ENCODE data around the gene SIPA1L3.

SIPA1L3 gene

GRCh38 chr19:37893845-37894575, 13.0 kb upstream of the SIPA1L3 start:
- H3K27ac ChIP-seq (ENCODE audit: low read length), result no peak overlapping the region
- H2AFZ ChIP-seq (ENCODE audit: low read length), result no peak overlapping the region
- no peaks in the 10 kb centered on the region for H3K36me3 ChIP-seq (replicated peaks; ENCODE audit: insufficient read depth, low read length)
- no peak overlapping the region for H3K9ac ChIP-seq (ENCODE audit: low read length)
- no peaks in the 10 kb centered on the region for H3K79me2 ChIP-seq (ENCODE audit: low read length)
- no peaks in the 10 kb centered on the region for H4K20me1 ChIP-seq (ENCODE audit: insufficient read depth, low read length)
- no peak overlapping the region for H3K4me2 ChIP-seq (ENCODE audit: low read depth, low read length)
- H3K27me3 ChIP-seq (replicated peaks; ENCODE audit: insufficient read depth, low read length), result peaks cover 47% of the 10 kb centered on the region
- H3F3A ChIP-seq (ENCODE audit: insufficient read depth, low read length), result no peaks in the 10 kb centered on the region
- TF ChIP-seq EZH2 (optimal IDR thresholded peaks at IDR 0.05; ENCODE audit: low read depth, low read length), result no peak
- no peak for TF ChIP-seq CTCF (IDR thresholded peaks at IDR 0.05; ENCODE audit: low read length)
- no peaks in the 10 kb centered on the region for H3K9me3 ChIP-seq (replicated peaks; ENCODE audit: insufficient read depth, low read length)
- no peak overlapping the region for H3K4me3 ChIP-seq (ENCODE audit: low read length)
- DNase-seq, result no peak
- H3K9me2 ChIP-seq (replicated peaks; ENCODE audit: insufficient read depth, low read length), result no peaks in the 10 kb centered on the region
- H3K4me1 ChIP-seq (ENCODE audit: low read length), result no peaks in the 10 kb centered on the region

GRCh38 chr19:37896180-37896579, 10.8 kb upstream of the SIPA1L3 start:
- no peak overlapping the region for H3K4me3 ChIP-seq (ENCODE audit: low read length)
- no peak overlapping the region for H3K27ac ChIP-seq (ENCODE audit: low read length)
- H3K4me1 ChIP-seq (ENCODE audit: low read length), result no peaks in the 10 kb centered on the region
- H2AFZ ChIP-seq (ENCODE audit: low read length), result no peak overlapping the region
- no peaks in the 10 kb centered on the region for H3K79me2 ChIP-seq (ENCODE audit: low read length)
- H3K4me2 ChIP-seq (ENCODE audit: low read depth, low read length), result no peak overlapping the region
- H3K27me3 ChIP-seq (replicated peaks; ENCODE audit: insufficient read depth, low read length), result peaks cover 28% of the 10 kb centered on the region
- H3K9me3 ChIP-seq (replicated peaks; ENCODE audit: insufficient read depth, low read length), result no peaks in the 10 kb centered on the region
- no peaks in the 10 kb centered on the region for H3K9me2 ChIP-seq (replicated peaks; ENCODE audit: insufficient read depth, low read length)
- H3K36me3 ChIP-seq (replicated peaks; ENCODE audit: insufficient read depth, low read length), result no peaks in the 10 kb centered on the region
- H4K20me1 ChIP-seq (ENCODE audit: insufficient read depth, low read length), result no peaks in the 10 kb centered on the region
- no peaks in the 10 kb centered on the region for H3F3A ChIP-seq (ENCODE audit: insufficient read depth, low read length)
- TF ChIP-seq EZH2phosphoT487 (IDR thresholded peaks at IDR 0.05; ENCODE audit: low read length), result no peak
- DNase-seq, result no peak
- no peak overlapping the region for H3K9ac ChIP-seq (ENCODE audit: low read length)

- no peak overlapping the region for H3K27ac ChIP-seq (ENCODE audit: low read length)
- H3K9ac ChIP-seq (ENCODE audit: low read length), result no peak overlapping the region
- H3K9me2 ChIP-seq (replicated peaks; ENCODE audit: insufficient read depth, low read length), result no peaks in the 10 kb centered on the region
- peaks cover 5% of the 10 kb centered on the region; the same call in 1 of the 2 replicates for H3F3A ChIP-seq (ENCODE audit: insufficient read depth, low read length)
- no peaks in the 10 kb centered on the region for H4K20me1 ChIP-seq (ENCODE audit: insufficient read depth, low read length)
- H3K27me3 ChIP-seq (replicated peaks; ENCODE audit: insufficient read depth, low read length), result peaks cover 8% of the 10 kb centered on the region
- H3K4me3 ChIP-seq (ENCODE audit: low read length), result no peak overlapping the region
- H3K36me3 ChIP-seq (replicated peaks; ENCODE audit: insufficient read depth, low read length), result no peaks in the 10 kb centered on the region
- DNase-seq, result no peak
- H3K9me3 ChIP-seq (replicated peaks; ENCODE audit: insufficient read depth, low read length), result no peaks in the 10 kb centered on the region
- no peak overlapping the region for H3K4me2 ChIP-seq (ENCODE audit: low read depth, low read length)
- no peaks in the 10 kb centered on the region for H3K79me2 ChIP-seq (ENCODE audit: low read length)
- H2AFZ ChIP-seq (ENCODE audit: low read length), result no peak overlapping the region
- no peak for TF ChIP-seq EZH2phosphoT487 (IDR thresholded peaks at IDR 0.05; ENCODE audit: low read length)
- no peak for TF ChIP-seq CTCF (IDR thresholded peaks at IDR 0.05; ENCODE audit: low read length)
- TF ChIP-seq EZH2 (optimal IDR thresholded peaks at IDR 0.05; ENCODE audit: low read depth, low read length), result no peak
- no peaks in the 10 kb centered on the region for H3K4me1 ChIP-seq (ENCODE audit: low read length)
Measured at GRCh38 chr19:37899453-37899852, 7.6 kb upstream of the SIPA1L3 start.

GRCh38 chr19:37899966-37900365, 7.0 kb upstream of the SIPA1L3 start:
- Histone ChIP-seq H3K27ac (ENCODE audit: low read length) (no peak overlapping the region), H3K9ac (ENCODE audit: low read length) (no peak overlapping the region), H3K79me2 (ENCODE audit: low read length) (no peaks in the 10 kb centered on the region), H4K20me1 (ENCODE audit: insufficient read depth, low read length) (no peaks in the 10 kb centered on the region), H2AFZ (ENCODE audit: low read length) (no peak overlapping the region), H3K36me3 (replicated peaks; ENCODE audit: insufficient read depth, low read length) (no peaks in the 10 kb centered on the region), H3K9me3 (replicated peaks; ENCODE audit: insufficient read depth, low read length) (no peaks in the 10 kb centered on the region), H3K9me2 (replicated peaks; ENCODE audit: insufficient read depth, low read length) (no peaks in the 10 kb centered on the region), H3K27me3 (replicated peaks; ENCODE audit: insufficient read depth, low read length) (peaks cover 3% of the 10 kb centered on the region), H3K4me3 (ENCODE audit: low read length) (no peak overlapping the region), H3F3A (ENCODE audit: insufficient read depth, low read length) (peaks cover 5% of the 10 kb centered on the region; the same call in 1 of the 2 replicates), H3K4me1 (ENCODE audit: low read length) (no peaks in the 10 kb centered on the region), H3K4me2 (ENCODE audit: low read depth, low read length) (no peak overlapping the region)
- TF ChIP-seq EZH2phosphoT487 (IDR thresholded peaks at IDR 0.05; ENCODE audit: low read length) (no peak), CTCF (IDR thresholded peaks at IDR 0.05; ENCODE audit: low read length) (no peak), EZH2 (optimal IDR thresholded peaks at IDR 0.05; ENCODE audit: low read depth, low read length) (no peak)
- DNase-seq, result no peak
